HG03103 (cell line): Measurements from ENCODE around the gene ZBTB7C.

ENCODE experiments used
- ATAC-seq: cut with Tn5 transposase; IDR thresholded peaks from one replicate; pipeline ENCODE4 v1.9.1; 2021; ENCODE audit warnings: low read depth; ENCODE audit not compliant: unreplicated experiment

ZBTB7C gene

DNA sequence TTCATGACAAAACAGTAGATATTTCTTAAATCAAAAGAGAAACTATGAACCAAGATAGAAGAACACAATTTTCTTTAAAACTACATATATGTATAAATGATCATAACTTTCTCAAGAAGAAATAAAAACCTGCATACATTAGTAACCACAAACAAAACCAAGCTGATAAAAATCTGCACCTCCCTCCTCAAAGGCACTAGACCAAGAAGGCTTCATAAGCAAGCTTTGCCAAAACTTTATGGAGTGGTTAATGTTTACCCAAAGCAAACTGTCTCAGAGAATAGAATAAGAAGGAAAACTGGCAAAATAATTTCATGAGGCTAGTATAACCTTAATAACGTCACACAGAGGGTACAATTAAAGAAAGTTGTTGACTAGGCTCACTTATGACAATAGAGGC lies 138.3 kb downstream of the ZBTB7C start:
- no peak for ATAC-seq

DNA sequence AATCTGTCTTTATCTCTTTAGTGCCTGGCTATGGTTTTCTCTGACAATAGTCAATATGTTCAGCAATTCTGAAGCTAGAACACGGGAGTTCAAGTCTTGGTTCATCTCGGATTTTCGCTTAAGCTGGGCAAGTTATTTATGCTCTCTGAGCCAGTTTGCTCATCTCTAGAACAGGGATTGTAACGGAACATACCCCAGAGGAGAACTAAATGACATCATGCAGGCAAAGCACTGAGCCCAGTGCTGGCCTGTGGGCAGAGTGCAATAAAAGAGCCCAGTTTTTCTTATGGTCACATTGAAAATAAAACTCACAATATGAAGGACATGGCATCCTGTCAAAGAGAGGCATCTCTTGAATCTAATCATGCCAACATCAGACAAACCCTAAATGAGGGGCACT lies 143.9 kb downstream of the ZBTB7C start:
- no peak for ATAC-seq

DNA sequence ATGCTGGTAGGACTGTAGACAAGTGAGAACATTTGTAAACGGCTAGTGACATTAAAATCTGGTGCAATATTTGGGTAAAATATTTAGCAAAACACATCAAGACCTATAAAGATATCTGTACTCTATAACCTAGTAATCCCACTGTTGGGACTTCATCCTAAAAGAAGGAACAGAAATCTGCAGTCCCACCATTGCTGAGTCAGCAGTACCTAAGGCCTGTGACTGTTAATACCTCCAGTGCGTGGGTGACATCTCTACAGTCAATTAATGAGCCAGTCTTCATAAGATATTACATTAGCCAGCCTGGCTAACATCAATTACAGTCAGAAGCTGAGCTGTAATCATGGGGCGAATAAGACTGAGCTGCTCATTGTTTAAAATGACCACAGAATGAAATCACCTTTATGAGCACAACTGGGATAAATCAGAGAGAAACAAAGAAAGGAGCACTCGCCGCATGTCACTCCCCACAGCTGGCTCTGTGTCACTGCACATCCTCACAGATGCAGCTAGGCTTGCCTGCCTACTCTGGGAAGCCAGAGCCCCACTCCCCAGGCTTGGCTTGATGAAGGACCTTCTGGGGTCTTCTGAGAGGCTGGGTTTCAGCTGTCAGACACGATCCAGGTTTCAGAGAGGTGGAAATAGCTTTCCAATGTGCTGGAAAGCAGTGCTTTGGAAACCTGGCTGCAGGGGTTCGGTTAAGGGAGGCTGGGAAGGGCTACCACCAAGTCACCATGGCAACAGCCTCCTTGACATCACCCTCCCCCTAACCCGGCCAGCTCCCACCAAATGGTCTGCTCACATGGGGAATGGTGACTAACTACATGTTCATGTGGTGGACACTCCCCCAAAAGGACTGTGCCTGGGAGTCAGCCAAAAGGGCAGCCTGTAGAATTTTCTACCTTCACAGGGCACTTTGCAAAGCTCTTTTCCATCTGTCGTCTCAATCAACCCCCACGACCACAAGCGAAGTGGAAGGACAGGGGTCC lies 145.0 kb downstream of the ZBTB7C start:
- ATAC-seq: no peak

DNA sequence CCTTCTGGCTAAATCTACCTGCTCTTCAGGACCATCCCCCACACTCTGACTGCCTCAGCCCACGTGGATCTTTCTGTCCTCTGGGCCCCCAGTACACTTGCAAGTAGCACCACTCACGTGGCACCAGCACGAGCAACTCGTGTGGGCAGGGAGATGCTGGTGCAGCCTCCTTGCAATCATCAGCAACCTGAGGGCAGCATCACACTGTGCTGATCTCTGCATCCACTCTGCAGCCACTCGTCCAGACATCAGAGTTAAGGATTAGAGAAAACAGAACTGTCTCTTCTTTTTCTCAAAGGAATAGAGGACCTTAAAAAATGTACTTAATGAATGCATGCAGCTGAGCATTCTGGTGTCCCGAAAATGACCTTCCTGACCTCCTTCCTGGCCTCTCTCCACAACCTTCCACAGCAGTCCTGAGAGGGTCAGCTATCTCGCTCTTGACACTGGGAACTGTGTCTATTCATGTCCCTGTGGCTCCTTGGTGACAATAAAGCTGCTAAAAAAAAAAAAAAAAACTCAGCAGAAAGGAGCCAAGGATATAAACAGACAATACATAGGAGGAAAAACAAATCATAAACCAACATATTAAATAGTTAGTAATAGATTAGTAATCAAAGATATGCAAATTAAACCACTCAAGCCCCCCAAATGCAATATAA lies 145.9 kb downstream of the ZBTB7C start:
- ATAC-seq: no peak

DNA sequence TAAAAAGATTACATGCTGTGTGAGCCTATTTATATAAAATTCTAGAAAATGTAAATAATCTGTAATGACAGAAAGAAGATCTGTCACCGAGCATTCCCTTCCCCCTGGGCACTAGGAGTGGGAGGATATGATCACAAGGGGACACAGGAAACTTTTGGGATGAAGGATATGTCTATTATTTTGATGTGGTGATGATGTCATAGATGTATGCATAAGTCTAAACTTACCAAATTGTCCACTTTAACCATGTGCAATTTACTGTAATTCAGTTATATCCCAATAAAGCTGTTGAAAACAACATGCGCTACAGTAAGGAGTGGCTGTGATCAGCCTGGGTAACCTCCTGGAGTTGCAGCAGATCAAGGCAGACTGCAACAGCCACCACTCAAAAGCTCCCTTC lies 148.9 kb downstream of the ZBTB7C start:
- no peak for ATAC-seq

DNA sequence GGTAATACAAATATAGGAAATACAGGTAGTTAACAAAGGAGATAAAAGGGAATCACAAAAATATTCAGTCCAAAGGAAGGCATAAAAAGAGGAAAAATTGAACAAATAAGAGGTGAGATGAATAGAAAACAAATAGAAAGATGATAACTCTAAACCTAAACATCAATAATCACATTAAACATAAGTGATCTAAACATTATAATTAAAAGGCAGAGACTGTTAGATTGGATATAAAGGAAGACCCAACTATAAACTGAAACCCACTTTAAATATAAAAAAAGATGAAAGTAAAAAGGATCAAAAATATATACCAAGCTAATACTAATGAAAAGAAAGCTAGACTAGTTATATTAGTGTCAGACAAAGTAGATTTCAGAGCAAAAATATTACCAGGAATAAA lies 152.3 kb downstream of the ZBTB7C start:
- no peak for ATAC-seq

DNA sequence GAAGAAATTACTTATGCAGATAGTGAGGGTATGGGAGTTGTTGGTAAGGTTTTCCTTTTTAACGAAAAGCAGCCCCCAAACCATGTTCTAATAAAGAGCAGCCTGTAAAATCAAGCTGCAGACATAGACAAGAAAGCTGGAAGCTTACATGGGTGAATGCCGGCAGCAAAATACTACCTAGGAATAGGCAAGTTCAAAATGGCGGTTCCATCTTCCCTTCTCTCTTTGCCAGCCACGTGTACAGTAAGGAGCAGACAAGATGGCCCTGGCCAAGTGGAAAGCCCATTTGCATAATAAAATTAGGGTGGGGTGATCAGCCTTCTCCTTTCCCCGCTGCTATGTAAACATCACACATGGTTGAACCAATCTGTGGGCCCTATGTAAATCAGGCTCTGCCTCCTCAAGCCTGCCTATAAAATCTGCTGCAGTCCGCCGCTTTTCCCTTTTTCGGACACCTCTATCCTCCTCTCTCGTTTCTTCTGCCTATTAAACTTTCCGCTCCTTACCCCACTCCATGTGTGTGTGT lies 155.0 kb downstream of the ZBTB7C start:
- ATAC-seq: no peak

DNA sequence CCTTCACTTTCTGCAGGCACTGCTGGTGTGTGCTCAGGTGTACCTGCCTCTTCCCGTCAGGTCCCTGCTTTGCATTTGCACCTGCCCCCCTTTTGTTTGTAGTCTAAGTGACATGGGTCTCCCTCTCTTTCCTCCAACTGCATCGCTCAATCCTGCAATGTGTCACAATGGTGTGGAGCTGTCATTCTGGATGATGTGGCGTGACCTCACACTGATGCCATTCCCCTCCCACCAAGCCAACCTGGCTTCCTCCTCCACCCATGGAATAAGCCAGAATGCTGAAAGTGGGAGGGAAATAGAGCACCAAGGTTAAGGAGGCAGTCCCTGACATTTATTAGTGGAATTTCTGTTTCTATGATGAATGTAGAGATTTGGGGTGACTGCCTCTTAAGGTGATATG lies 156.7 kb downstream of the ZBTB7C start:
- no peak for ATAC-seq

DNA sequence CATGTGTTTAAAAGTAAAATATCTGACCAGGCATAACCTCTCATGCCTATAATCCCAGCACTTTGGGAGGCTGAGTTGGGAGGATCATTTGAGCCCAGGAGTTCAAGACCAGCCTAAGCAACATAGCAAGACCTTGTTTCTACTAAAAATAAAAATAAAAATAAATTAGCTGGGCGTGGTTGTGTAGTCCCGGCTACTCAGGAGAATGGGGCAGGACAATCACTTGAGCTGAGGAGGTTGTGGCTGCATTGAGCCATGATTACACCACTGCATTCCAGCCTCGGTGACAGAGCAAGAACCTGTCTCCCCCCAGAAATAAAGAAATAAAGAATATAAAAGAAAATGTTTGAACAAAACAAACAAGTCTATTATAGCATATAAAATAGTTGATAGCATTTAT lies 158.3 kb downstream of the ZBTB7C start:
- no peak for ATAC-seq

DNA sequence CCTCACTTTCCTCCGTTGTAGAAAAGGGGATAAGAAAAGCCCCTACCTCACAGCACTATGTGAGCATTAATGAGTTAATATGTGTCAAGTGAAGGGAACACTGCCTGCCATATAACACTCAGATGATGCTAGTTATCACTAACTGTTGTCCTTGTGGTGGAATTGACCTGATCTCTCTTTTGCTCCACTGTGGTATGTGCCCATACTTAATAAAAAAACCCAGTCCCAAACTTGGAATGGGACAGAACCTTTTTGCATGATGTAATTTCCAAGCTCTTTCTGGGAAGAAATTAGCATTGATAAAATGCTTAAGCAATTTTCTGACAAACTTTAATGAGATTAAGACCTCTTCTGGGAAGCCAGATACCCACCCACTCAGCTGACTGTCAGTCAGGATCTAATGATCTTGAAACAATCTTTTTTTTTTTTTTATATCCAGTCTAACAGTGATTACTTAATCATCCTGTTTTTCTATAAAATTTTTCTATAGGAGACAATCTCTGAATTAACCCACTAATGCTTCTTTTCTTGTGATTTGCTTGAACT lies 158.7 kb downstream of the ZBTB7C start:
- no peak for ATAC-seq

DNA sequence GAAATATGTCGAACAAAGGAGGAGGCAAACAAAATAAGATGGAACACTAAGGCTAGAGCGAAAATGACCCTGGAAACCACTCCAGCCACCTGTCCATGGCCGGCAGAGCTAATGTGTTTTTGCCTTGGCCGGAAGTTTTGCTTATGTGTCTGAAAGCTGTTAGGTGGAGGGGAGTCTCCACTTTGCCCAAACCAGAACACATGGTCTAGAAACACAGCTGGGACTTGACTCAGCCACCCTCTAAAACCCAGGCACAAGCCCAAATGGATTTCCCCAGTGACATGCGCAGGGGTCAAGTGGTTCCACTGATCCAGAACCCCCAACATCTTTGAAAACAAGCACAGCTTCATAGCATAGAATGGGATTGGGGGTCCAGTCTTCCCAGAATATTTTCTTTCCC lies 159.3 kb downstream of the ZBTB7C start:
- ATAC-seq: no peak

DNA sequence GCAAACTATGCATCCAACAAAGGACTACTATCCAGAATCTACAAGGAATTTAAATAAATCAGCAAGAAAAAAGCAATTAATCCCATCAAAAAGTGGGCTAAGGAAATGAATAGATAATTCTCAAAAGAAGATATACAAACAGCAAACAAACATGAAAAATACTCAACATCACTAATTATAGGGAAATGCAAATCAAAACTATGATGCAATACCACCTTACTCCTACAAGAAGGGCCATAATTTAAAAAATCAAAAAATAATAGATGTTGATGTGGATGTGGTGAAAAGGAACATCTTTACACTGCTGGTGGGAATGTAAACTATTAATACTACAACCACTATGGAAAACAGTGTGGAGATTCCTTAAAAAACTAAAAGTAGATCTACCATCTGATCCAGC lies 164.7 kb downstream of the ZBTB7C start:
- ATAC-seq: no peak

DNA sequence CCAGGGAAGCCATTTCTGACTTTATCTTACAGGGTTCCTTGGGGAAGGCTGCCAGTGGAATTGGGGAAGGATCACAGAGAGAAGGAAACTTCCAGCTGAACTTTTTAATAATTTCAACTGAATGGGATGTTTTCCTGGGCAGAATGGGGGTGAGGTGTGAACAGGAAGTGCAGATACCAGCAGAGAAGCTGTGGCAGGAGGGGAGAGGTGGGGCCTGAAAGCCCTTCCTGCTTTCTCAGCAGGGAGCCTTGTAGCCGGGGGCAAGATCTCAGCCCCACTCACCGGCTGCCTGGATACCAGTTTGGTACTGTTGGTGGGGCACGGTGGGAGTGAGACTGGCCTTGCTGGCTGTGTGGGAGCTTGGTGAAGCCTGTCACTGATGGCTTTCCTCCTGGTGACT lies 170.5 kb downstream of the ZBTB7C start:
- ATAC-seq: no peak

DNA sequence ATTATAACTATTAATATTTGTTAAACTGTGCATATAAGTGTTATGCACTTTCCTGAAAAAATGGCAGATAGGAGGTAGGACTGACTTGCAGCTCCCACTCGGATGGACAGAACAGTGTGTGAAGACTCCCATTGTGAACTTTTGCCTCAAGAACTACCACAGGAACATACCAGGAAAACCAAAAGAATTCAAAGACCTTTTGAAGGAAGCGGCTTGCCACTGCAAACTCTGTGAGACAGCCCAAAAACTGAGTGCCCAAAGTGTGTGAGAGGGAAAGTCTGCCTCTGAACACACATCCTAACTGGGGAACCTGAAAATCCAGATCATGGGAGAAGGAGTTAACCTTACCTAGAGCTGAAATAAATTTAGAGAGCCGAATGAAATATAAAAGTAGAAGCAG lies 171.0 kb downstream of the ZBTB7C start:
- no peak for ATAC-seq

DNA sequence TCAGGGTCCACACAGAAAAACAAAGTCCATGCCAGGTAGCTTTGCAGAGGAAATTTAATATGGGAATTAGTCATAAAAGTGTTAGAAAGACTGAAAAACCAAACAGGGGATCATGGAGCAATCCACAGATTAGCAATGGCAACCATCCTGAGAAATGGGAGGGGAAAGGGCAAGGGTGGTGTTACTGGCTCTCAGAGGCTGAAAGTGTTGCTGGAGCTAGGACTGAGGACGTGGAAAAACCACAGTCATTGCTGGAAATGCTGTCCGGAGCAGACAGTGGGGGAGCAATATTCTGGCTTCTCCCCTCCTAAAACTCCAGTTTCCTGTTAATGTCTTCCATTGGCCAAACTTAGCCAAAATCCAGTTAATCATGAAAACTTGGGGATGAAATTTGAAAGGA lies 172.4 kb downstream of the ZBTB7C start:
- no peak for ATAC-seq

DNA sequence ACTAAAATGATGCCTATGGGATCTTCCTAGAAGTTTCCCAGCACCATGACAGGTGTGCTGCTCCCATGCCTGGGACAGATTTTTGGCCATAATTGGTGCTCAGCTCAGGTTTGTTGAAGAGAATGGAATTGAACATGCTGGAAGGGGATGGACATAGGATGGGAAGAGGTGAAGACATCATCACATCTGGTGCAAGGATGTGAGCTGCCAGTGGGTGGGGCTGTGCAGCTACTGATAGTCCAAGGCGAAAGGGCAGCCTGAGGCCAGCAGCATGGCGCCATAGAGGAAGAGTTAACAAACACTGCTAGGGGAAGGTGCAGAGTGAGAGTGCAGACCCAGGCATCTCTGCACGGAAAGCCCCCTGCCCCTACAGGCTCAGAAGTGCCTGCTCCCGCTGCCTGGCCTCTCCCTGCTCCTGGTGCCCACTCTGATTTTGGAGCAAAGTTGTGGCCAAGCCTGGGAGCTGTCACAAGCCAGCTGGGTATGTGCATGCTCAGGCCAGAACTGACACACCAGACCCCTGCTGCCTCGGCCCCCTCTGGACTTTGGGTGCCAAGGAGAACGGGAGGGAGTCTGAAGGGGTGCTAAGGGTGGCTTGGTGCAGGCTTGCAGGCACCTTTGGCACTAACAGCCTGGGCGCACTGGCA lies 178.6 kb downstream of the ZBTB7C start:
- ATAC-seq: no peak

DNA sequence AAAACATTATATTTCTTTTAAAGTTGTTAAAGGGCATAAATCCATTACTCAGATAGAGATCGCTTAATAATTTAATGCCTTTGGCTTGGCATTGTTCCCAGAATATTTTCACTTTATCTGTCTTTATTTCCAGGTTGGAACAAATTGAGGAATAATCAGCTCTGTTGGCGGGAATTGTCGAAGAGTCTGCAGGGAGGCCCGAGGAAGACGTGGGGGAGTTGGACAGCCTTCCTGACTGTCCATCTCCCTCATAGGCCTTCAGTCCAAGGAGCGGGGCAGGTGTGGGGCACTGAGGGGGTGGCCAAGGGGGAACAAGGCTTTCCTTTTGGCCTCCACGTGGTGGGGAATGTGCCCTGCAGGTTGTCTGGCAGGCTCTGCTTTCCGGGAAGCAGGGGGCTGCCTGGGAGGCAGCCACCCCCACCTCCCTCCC lies 179.6 kb downstream of the ZBTB7C start:
- ATAC-seq: no peak

DNA sequence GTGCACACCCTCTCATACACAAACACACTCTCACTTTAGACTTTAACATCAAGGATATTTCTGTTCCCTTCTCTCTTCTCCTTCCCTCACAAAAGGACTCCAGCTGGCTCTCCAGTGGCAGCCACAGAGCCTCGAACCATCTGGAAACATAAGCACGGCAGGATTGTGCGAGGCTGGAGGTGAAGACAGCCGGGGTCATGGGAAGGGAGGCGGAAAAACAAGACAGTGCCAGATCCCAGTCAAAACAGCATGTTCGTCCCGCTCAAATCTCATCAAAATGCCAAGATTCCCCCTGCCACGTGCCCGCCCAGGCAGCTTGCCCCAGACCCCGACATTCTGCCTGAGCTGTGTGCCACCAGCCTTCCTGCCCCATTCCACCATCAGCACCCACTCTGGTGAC lies 180.3 kb downstream of the ZBTB7C start:
- ATAC-seq: no peak

DNA sequence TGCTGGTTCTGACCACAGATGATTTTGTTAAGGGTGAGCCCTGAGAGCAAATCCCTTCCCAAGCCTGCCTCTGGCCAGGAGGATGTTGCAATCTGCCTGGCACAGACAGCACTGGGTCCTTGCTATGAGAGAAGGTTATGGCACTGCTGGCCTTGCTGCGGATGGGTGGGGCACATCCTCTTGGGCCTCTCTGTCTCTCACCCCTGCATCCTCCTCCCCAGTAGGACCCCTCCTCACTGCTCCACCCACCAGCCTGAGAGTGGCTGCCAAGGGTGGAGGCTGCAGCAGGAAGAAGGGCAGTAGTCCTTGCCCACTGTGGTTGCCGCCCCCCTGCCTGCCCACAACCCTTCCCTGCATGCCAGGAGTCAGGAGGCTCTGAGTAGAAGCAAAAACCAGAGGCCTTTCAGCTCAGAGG lies 180.9 kb downstream of the ZBTB7C start:
- ATAC-seq: no peak

DNA sequence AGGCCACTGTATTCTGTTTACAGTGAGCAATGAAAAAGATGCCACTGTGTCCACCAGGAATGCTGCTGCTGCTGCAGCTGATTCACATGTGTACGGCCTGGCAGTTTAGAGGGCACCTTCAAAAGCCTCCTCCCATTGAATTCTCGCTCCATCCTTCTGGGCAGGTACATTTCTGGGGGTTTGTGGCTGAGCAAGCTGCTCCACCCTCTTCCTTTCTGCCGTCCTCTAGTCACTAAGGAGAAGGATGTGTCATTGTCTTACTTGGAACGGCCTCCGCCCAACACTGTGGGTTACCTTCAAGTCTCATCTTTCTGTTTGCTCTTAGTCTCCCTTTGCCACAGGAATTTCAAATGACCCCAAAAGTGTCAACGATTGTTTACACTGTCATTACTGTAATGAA lies 182.0 kb downstream of the ZBTB7C start:
- no peak for ATAC-seq

DNA sequence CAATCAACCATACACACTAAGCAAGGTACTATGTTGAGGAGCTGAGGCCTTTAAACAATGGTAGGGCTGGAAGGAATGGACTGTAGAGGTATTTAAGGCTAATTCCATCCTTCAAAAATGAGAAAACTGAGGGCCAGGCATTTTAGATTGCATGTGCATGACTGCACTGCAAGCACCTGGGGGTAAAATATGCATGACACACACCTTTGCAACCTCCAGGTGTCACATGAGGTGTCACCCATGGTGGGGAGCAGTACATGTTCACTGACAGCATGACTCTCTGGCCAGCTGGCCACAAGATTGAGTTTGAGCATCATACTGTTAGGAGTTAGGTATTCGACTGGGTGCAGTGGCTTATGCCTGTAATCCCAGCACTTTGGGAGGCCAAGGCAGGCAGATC lies 182.8 kb downstream of the ZBTB7C start:
- no peak for ATAC-seq
